HG02759 (cell line): ENCODE results near the gene MICAL3.
"Not testable (repeated sequence)": the region's sequence is repeated elsewhere in the genome, so short reads cannot be mapped to it uniquely, and the experiment has no call there.

Source experiments
- ATAC-seq: cut with Tn5 transposase; IDR thresholded peaks from one replicate; pipeline ENCODE4 v1.9.1; 2021; ENCODE audit warnings: mild to moderate bottlenecking, moderate library complexity; ENCODE audit not compliant: unreplicated experiment

MICAL3 gene

GRCh38 chr22:17772249-17772957 lies 252.0 kb downstream of the MICAL3 start:
- ATAC-seq, result no peak

GRCh38 chr22:17770180-17771077 lies 253.9 kb downstream of the MICAL3 start:
- ATAC-seq, result no peak

- no peak for ATAC-seq
Observed at GRCh38 chr22:17769716-17770082, 254.7 kb downstream of the MICAL3 start.

GRCh38 chr22:17769013-17769715 lies 255.2 kb downstream of the MICAL3 start:
- no peak for ATAC-seq

GRCh38 chr22:17767233-17768065 lies 256.9 kb downstream of the MICAL3 start:
- ATAC-seq, result peak; percentile 86

GRCh38 chr22:17764852-17765251 lies 259.5 kb downstream of the MICAL3 start:
- not testable (repeated sequence) for ATAC-seq

GRCh38 chr22:17764036-17764435 lies 260.3 kb downstream of the MICAL3 start:
- no peak for ATAC-seq

- not testable (repeated sequence) for ATAC-seq
Observed at GRCh38 chr22:17763442-17763841, 260.9 kb downstream of the MICAL3 start.

GRCh38 chr22:17761138-17761488 lies 263.2 kb downstream of the MICAL3 start:
- ATAC-seq, result no peak

GRCh38 chr22:17754233-17754925 lies 270.0 kb downstream of the MICAL3 start:
- ATAC-seq, result no peak

GRCh38 chr22:17753401-17753989 lies 270.9 kb downstream of the MICAL3 start:
- no peak for ATAC-seq

GRCh38 chr22:17751596-17751995 lies 272.8 kb downstream of the MICAL3 start:
- ATAC-seq, result no peak

- no peak for ATAC-seq
Observed at GRCh38 chr22:17749605-17750395, 274.6 kb downstream of the MICAL3 start.

- no peak for ATAC-seq
Observed at GRCh38 chr22:17748555-17749353, 275.6 kb downstream of the MICAL3 start.

GRCh38 chr22:17746916-17747315 lies 277.4 kb downstream of the MICAL3 start:
- no peak for ATAC-seq

- ATAC-seq, result no peak
Observed at GRCh38 chr22:17744430-17744829, 279.9 kb downstream of the MICAL3 start.

GRCh38 chr22:17743661-17744411 lies 280.5 kb downstream of the MICAL3 start:
- ATAC-seq, result no peak
